IPS-18a (cell line): ENCODE results near the gene DENND1A.

Experiments
- H3K27ac ChIP-seq: one replicate; pipeline ENCODE4 v1.5.1; 2013; ENCODE audit warnings: low read length
- H3K27me3 ChIP-seq: one replicate; pipeline ENCODE4 v1.6.1; 2013; ENCODE audit warnings: mild to moderate bottlenecking, low read length; ENCODE audit not compliant: control insufficient read depth, insufficient read depth
- H3K36me3 ChIP-seq: one replicate; pipeline ENCODE4 v1.6.1; 2013; ENCODE audit warnings: low read depth, low read length; ENCODE audit not compliant: control insufficient read depth
- H3K4me1 ChIP-seq: one replicate; pipeline ENCODE4 v1.6.1; 2013; ENCODE audit warnings: low read depth, low read length; ENCODE audit not compliant: control insufficient read depth
- H3K4me3 ChIP-seq: one replicate; pipeline ENCODE4 v1.5.1; 2013; ENCODE audit warnings: low read length
- H3K9ac ChIP-seq: one replicate; pipeline ENCODE4 v1.6.1; 2013; ENCODE audit warnings: mild to moderate bottlenecking, low read length, moderate library complexity
- H3K9me3 ChIP-seq: one replicate; pipeline ENCODE4 v1.6.1; 2013; ENCODE audit warnings: low read depth, low read length; ENCODE audit not compliant: control insufficient read depth

Gene DENND1A

DNA sequence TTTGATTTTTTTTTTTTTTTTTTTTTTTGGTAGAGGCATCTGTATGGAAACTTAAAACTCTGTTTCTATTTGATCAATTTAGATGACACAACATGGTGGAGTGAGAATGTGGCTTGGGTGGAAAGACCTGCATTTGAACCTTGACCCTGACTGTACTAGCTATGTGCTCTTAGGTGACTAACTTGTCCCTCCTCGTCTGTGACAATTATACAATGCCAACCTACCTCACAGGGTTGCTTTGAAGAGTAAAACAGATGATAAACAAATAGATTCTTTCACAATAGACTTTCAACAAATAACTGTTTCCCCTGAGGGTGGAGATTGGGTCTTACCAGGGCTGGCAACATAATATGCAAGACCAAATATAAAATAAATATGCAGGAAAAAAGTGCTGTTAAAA, 464.6 kb downstream of the DENND1A start:
- no peak overlapping the region for H3K4me3 ChIP-seq
- H3K9ac ChIP-seq, result no peak overlapping the region
- H3K27ac ChIP-seq, result no peak overlapping the region
- H3K36me3 ChIP-seq, result no peaks in the 10 kb centered on the region
- H3K4me1 ChIP-seq, result no peaks in the 10 kb centered on the region
- no peaks in the 10 kb centered on the region for H3K27me3 ChIP-seq
- no peaks in the 10 kb centered on the region for H3K9me3 ChIP-seq

DNA sequence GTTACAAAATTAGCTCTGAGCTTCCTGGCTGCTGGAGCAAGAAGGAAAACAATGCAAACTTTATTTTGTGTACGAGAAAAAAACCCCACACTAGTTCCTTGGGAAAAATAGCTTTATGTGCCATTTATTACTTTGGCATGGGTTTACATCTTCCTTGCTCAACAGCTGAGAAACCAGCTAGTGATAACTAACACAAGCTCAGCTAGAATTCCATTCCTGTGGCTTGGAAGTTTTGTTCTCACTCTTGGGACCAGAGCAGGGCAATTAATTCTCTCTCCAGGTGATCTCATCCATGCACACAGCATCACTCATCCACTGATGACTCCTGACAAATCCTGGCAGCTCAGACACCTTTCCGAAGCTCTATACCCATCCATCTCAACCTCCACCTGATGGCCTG, 469.8 kb downstream of the DENND1A start:
- Histone ChIP-seq H3K27ac (no peak overlapping the region), H3K9ac (no peak overlapping the region), H3K27me3 (no peaks in the 10 kb centered on the region), H3K4me1 (no peaks in the 10 kb centered on the region), H3K4me3 (no peak overlapping the region), H3K36me3 (no peaks in the 10 kb centered on the region), H3K9me3 (no peaks in the 10 kb centered on the region)

DNA sequence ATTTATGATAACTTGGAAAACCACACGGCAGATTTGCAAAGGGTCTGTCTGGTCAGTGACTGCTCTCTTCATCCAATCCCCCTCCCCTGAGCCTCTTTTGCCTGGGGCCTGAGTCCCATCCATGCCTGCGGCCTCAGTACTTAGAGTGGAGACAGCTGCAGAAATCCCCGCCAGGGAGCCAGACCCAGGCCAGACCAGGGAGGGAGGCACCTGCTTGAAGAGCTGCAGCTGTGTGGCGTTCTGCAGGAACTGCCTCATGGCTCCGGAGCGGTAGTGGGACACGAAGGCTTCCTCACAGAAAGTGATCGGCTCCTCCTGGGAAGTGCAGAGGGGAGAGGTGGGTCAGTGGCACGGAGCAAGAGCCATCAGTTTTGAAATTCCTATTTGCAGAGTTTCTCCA, 472.3 kb downstream of the DENND1A start:
- H3K4me3 ChIP-seq, result no peak overlapping the region
- H3K9me3 ChIP-seq, result no peaks in the 10 kb centered on the region
- no peak overlapping the region for H3K27ac ChIP-seq
- no peaks in the 10 kb centered on the region for H3K27me3 ChIP-seq
- H3K9ac ChIP-seq, result no peak overlapping the region
- H3K36me3 ChIP-seq, result no peaks in the 10 kb centered on the region
- peaks cover 6% of the 10 kb centered on the region for H3K4me1 ChIP-seq

DNA sequence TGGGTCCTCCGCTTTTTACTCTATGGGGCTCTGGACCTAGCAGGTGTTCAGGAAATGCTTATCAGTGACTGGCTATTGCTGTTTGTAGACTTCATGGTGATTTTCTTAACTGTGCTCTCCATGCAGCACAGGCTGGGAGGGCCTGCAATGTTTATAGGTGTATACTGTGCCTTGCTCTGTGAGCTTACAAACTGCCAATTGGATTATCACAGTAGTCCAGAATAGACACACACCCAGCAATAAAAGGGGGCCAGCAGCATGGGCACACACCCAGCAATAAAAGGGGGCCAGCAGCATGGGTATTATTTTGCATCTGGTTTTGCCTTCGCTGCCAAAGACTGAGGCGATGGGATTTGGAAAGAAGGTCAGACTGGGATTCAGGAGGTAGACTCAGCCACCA, 473.9 kb downstream of the DENND1A start:
- H3K9ac ChIP-seq, result no peak overlapping the region
- H3K36me3 ChIP-seq, result no peaks in the 10 kb centered on the region
- H3K4me3 ChIP-seq, result no peak overlapping the region
- no peaks in the 10 kb centered on the region for H3K27me3 ChIP-seq
- H3K9me3 ChIP-seq, result no peaks in the 10 kb centered on the region
- H3K4me1 ChIP-seq, result peaks cover 6% of the 10 kb centered on the region
- no peak overlapping the region for H3K27ac ChIP-seq

DNA sequence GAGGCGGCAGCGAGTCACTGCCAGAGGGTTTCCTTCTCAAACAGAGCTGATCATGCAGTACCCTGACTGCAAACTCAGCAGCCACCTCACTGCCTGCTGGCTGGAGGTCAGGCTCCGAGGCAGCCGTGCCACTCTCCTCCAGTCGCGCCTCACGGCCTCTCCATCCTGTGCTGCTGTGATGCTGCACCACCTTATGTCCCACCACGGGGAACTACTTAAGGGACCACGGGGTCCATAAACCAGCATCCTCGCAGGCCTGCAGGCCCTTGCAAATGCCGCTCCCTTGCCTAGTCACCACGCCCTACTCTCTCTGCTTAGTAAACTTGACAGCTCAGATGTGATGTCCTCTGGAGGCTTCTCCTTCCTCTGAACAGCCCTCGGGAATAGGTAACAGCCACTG, 474.7 kb downstream of the DENND1A start:
- H3K27ac ChIP-seq, result no peak overlapping the region
- no peaks in the 10 kb centered on the region for H3K9me3 ChIP-seq
- no peaks in the 10 kb centered on the region for H3K36me3 ChIP-seq
- no peaks in the 10 kb centered on the region for H3K27me3 ChIP-seq
- peaks cover 6% of the 10 kb centered on the region for H3K4me1 ChIP-seq
- H3K4me3 ChIP-seq, result no peak overlapping the region
- no peak overlapping the region for H3K9ac ChIP-seq

DNA sequence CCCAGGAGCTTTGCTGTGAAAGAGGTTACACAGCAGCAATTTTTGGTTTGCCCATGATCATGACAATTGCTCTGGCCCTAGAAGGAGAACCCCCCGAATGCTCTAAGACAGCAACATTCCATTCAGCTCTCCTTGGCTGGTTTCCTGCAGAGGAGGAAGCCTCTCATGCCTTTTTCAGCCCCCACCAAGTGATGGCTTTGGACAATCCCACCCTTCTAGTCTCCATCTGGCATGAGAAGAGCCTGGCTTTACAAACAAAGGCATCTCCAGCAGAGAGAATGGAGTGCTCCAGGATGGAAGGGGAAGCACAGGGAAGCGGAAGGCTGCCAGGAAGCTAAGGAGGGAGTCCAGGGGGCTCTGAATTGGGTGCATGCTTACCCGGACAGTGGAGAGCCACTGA, 475.6 kb downstream of the DENND1A start:
- no peak overlapping the region for H3K4me3 ChIP-seq
- H3K9me3 ChIP-seq, result no peaks in the 10 kb centered on the region
- H3K27ac ChIP-seq, result no peak overlapping the region
- H3K4me1 ChIP-seq, result peaks cover 6% of the 10 kb centered on the region
- H3K36me3 ChIP-seq, result no peaks in the 10 kb centered on the region
- no peak overlapping the region for H3K9ac ChIP-seq
- H3K27me3 ChIP-seq, result no peaks in the 10 kb centered on the region

DNA sequence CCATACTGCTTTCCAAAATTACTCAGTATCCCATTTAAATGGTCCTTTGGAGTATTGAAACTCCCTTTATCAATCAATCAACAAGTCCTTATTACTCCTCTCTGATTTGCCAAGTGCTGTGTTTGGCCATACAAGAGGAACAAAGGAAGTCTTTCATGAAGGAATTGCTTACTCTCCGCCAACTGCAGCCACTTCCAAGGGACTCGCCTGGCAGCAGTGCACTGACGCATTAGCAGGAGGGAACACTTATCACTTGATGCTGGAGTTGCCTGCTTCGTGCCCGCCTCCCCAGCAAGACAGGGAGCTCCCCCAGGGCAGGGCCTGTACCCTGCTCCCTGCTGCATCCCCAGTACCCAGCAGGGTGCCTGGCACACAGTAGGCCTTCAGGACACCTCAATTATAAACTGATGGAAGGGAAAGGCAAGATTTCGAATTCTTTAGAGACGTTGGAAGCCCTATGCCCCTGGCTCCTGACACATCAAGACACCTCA, 476.1 kb downstream of the DENND1A start:
- Histone ChIP-seq H3K9me3 (no peaks in the 10 kb centered on the region), H3K27ac (no peak overlapping the region), H3K4me3 (no peak overlapping the region), H3K27me3 (no peaks in the 10 kb centered on the region), H3K4me1 (peaks cover 6% of the 10 kb centered on the region), H3K9ac (no peak overlapping the region), H3K36me3 (no peaks in the 10 kb centered on the region)

DNA sequence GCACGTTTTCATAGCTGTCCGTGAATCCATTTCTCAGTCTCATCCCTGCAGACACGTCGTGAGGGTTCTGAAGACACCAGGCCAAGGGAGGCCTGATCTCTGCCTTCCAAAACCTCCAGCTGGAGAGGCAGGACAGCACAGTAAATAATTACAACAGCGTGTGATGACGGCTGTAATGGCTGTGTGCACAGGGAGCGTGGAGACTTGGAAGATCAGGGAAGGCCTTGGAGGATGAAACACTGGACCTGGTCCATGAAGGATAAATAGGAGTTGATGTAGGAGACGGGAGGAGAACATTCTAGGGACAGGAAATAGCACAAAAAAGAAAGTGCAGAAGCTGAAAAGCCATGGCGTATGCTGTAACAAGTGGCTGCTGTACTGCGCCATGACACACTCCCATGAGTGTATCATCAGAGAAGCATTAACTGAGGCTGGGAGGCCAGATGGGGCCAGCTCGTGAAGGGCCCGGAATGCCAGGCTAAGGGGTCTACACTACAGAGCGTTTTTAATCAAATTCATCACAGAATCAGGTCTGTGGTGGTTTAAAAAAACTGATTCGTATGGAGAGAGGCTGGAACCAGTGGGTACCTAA, 476.8 kb downstream of the DENND1A start:
- Histone ChIP-seq H3K4me1 (peaks cover 6% of the 10 kb centered on the region), H3K27ac (no peak overlapping the region), H3K9me3 (no peaks in the 10 kb centered on the region), H3K4me3 (no peak overlapping the region), H3K36me3 (no peaks in the 10 kb centered on the region), H3K9ac (no peak overlapping the region), H3K27me3 (no peaks in the 10 kb centered on the region)

DNA sequence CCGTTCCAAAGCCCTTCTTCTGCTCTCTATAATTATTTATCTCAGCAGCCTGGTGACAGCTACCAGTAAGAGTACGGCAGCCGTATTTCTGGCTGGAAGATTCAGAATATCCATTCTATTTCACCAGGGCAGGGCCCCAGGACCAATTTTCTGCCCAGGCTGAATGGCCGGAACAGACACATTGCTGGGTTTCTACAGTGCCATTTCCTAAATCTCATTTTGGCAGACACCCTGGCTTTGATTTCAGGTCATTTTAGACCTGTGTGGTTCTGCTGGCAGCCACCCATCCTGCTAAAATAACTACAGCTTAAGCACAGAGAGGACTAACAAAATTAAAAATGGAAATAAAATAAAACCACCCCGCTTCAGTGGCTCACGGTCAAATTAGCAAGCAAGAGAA, 478.9 kb downstream of the DENND1A start:
- H3K9ac ChIP-seq, result no peak overlapping the region
- H3K9me3 ChIP-seq, result no peaks in the 10 kb centered on the region
- no peak overlapping the region for H3K4me3 ChIP-seq
- no peak overlapping the region for H3K27ac ChIP-seq
- H3K27me3 ChIP-seq, result no peaks in the 10 kb centered on the region
- no peaks in the 10 kb centered on the region for H3K36me3 ChIP-seq
- H3K4me1 ChIP-seq, result peaks cover 11% of the 10 kb centered on the region

DNA sequence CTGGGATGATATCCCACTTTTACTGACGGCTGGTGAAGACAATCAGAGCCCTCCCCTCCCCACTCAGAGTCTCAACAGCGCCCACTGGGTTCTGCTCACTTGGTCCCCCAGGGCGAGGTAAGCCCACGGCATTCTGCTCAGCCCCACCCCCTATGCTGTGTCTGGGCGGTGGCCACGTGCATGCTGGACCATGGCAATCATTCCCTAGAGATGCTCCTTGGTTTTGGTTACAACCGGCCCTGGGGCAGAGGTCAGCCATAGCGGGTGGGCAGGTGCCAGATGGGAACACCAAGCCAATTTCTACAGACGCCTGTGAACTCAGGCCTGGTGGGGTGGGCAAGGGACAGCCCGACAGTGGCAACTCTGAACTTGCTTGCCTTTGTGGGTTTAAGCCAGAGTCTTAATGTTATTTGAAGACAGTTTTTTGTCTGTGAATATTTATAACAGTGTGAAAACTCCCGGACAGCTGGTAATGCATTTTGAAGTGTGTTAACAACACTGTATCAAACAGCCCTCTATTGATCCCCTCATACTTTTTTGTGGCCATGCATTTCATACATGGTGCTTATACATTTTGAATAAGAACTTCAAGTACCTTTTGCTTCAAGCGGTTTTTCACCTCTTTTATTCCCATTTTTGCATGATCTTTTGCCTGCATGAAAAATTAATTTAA, 479.7 kb downstream of the DENND1A start:
- Histone ChIP-seq H3K27ac (no peak overlapping the region), H3K4me3 (no peak overlapping the region), H3K9me3 (no peaks in the 10 kb centered on the region)

DNA sequence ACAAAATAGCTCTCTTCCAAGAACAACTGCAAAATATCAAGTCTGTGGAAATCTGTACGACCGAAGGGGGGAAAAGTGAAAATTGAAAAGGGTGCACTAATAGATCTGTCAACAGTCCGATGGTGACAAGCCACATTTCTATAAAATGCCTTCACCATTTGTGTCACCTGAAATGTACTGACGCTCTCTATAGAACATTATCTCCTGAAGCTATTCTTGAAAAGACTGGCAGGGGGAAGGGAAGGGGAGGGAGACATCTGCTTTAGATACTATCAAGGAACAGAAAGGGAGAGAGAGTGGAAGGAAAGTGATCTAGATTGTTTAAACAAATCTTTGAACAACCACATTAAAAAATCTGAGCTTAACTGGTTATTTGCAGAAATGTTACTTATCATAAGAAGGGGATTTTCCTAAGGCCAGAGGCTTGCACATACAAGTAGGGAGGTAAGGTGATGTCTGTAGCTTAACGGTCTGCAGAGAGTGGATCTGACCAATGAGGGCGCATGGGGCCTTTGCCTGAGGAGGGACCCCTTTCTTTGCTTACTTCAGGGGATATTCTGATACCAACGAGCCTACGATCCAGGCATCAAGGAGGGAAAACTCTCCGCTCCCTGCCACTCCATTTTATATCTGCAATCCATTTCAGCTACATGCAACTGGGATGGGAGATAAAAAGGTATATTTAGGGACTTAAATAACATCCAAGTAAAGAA, 481.8 kb downstream of the DENND1A start:
- Histone ChIP-seq H3K27me3 (no peaks in the 10 kb centered on the region), H3K4me3 (no peak overlapping the region), H3K36me3 (no peaks in the 10 kb centered on the region), H3K9me3 (no peaks in the 10 kb centered on the region), H3K27ac (no peak overlapping the region), H3K9ac (no peak overlapping the region), H3K4me1 (peaks cover 5% of the 10 kb centered on the region)

More for the DNA sequence above, 479.7 kb downstream of the DENND1A start:
- Histone ChIP-seq H3K36me3 (no peaks in the 10 kb centered on the region), H3K4me1 (peaks cover 11% of the 10 kb centered on the region), H3K9ac (no peak overlapping the region), H3K27me3 (no peaks in the 10 kb centered on the region)
